Ishikawa (cell line): ENCODE measurements around the gene CYP39A1.

ENCODE experiments used
- CEBPB ChIP-seq: IDR thresholded peaks from 2 replicates; pipeline ENCODE4 v1.6.1; 2012
- CREB1 ChIP-seq: IDR thresholded peaks from 2 replicates; pipeline ENCODE4 v1.6.1; 2012; ENCODE audit warnings: low read depth
- EGR1 ChIP-seq: IDR thresholded peaks from 2 replicates; pipeline ENCODE4 v1.6.1; 2012
- EP300 ChIP-seq: IDR thresholded peaks from 2 replicates; pipeline ENCODE4 v1.6.1; 2012; ENCODE audit warnings: borderline replicate concordance
- FOXM1 ChIP-seq: IDR thresholded peaks from 2 replicates; pipeline ENCODE4 v1.6.1; 2012; ENCODE audit warnings: low read depth, borderline replicate concordance
- MAX ChIP-seq: IDR thresholded peaks from 2 replicates; pipeline ENCODE4 v1.6.1; 2012
- NFIC ChIP-seq: IDR thresholded peaks from 2 replicates; pipeline ENCODE4 v1.6.1; 2012
- RAD21 ChIP-seq: IDR thresholded peaks from 2 replicates; pipeline ENCODE4 v1.6.1; 2012; ENCODE audit warnings: low read depth
- REST ChIP-seq: IDR thresholded peaks from 2 replicates; pipeline ENCODE4 v1.6.1; 2012; ENCODE audit warnings: low read depth, mild to moderate bottlenecking
- TAF1 ChIP-seq: IDR thresholded peaks from 2 replicates; pipeline ENCODE4 v1.6.1; 2012; ENCODE audit warnings: low read depth, mild to moderate bottlenecking
- TCF12 ChIP-seq: IDR thresholded peaks from 2 replicates; pipeline ENCODE4 v1.6.1; 2012; ENCODE audit warnings: low read depth
- TEAD4 ChIP-seq: IDR thresholded peaks from 2 replicates; pipeline ENCODE4 v1.6.1; 2012
- USF1 ChIP-seq: IDR thresholded peaks from 2 replicates; pipeline ENCODE4 v1.6.1; 2012
- YY1 ChIP-seq: IDR thresholded peaks from 2 replicates; pipeline ENCODE4 v1.6.1; 2012; ENCODE audit warnings: low read depth
- ZBTB7A ChIP-seq: IDR thresholded peaks from 2 replicates; pipeline ENCODE4 v1.6.1; 2012; ENCODE audit warnings: low read depth

CYP39A1 gene

GRCh38 chr6:46667377-46667776, 14.8 kb upstream of the CYP39A1 start:
- no peak for TF ChIP-seq CEBPB
- TF ChIP-seq YY1 = no peak
- TF ChIP-seq USF1 = no peak
- no peak for TF ChIP-seq EP300

- TF ChIP-seq RAD21 = no peak
- TF ChIP-seq REST = no peak
- no peak for TF ChIP-seq TCF12
- TF ChIP-seq EGR1 = no peak
- no peak for TF ChIP-seq YY1
- no peak for TF ChIP-seq TAF1
- no peak for TF ChIP-seq FOXM1
- TF ChIP-seq NFIC = no peak
- TF ChIP-seq TEAD4 = no peak
- TF ChIP-seq EP300 = no peak
- no peak for TF ChIP-seq CREB1
- no peak for TF ChIP-seq ZBTB7A
These were observed 8.9 kb upstream of the CYP39A1 start for GRCh38 chr6:46661483-46661882.

GRCh38 chr6:46657642-46658041, 5.0 kb upstream of the CYP39A1 start:
- TF ChIP-seq NFIC = no peak
- TF ChIP-seq YY1 = no peak
- TF ChIP-seq ZBTB7A = no peak
- no peak for TF ChIP-seq EGR1
- TF ChIP-seq FOXM1 = no peak
- no peak for TF ChIP-seq TEAD4
- no peak for TF ChIP-seq USF1
- TF ChIP-seq MAX = no peak
- no peak for TF ChIP-seq TAF1
- no peak for TF ChIP-seq REST
- TF ChIP-seq CREB1 = no peak
- TF ChIP-seq RAD21 = no peak
- TF ChIP-seq CEBPB = no peak

GRCh38 chr6:46655803-46656202, 3.2 kb upstream of the CYP39A1 start:
- TF ChIP-seq USF1 (no peak), YY1 (no peak), TAF1 (no peak), TEAD4 (no peak), EGR1 (no peak), TCF12 (no peak)

GRCh38 chr6:46653439-46654195, 999 bp upstream of the CYP39A1 start:
- no peak for TF ChIP-seq NFIC
- TF ChIP-seq CREB1 = no peak
- no peak for TF ChIP-seq ZBTB7A
- TF ChIP-seq FOXM1 = no peak
- no peak for TF ChIP-seq TAF1
- TF ChIP-seq REST = no peak
